ENCODE measurements around the gene ANTXR2.

DNA sequence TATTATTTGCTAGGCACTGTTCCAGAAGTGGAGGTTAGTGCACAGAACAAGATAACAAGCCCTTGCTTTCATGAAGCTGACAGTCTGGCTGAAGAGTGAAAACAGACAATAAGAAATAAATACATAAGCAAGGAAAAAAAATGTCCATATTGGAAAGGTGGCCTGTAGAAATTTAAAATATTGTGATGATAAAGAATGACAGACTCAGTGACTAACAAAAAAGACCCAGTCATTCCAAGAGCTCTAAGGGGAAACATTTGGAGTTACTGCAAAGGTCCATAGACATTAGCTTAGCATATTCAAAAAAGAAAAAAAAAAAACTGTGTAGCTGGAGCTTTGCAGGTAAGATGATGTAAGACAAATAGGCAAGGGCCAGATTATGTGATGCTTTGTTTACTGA is 1.0 kb upstream of the ANTXR2 start:
- TF ChIP-seq, protein P1, sequence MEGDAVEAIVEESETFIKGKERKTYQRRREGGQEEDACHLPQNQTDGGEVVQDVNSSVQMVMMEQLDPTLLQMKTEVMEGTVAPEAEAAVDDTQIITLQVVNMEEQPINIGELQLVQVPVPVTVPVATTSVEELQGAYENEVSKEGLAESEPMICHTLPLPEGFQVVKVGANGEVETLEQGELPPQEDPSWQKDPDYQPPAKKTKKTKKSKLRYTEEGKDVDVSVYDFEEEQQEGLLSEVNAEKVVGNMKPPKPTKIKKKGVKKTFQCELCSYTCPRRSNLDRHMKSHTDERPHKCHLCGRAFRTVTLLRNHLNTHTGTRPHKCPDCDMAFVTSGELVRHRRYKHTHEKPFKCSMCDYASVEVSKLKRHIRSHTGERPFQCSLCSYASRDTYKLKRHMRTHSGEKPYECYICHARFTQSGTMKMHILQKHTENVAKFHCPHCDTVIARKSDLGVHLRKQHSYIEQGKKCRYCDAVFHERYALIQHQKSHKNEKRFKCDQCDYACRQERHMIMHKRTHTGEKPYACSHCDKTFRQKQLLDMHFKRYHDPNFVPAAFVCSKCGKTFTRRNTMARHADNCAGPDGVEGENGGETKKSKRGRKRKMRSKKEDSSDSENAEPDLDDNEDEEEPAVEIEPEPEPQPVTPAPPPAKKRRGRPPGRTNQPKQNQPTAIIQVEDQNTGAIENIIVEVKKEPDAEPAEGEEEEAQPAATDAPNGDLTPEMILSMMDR (IDR thresholded peaks at IDR 0.05; ENCODE audit: low read length) = no peak
- no peak for TF ChIP-seq EZH2 (optimal IDR thresholded peaks at IDR 0.05; ENCODE audit: low read depth, low read length)

Measured in MM.1S (cell line).